Cardiac fibroblast (primary cell): Measurements from ENCODE around the gene HDAC4.

ENCODE experiments used
- DNase-seq, 2 donors: peaks; one replicate each; pipeline versions ENCODE4 v3.0.0 to v3.0.0-alpha.2; 2010; ENCODE audit warnings: low read depth in 2 of 2
- H3K4me3 ChIP-seq, 2 donors: replicated peaks in 1 of 2; 1 replicate in 1 of 2; 2 replicates in 1 of 2; pipeline ENCODE4 v1.5.1; 2011; ENCODE audit warnings: low read depth in 2 of 2, low read length in 2 of 2, mild to moderate bottlenecking in 2 of 2, moderate library complexity in 1 of 2
- TF ChIP-seq, protein P1 (sequence below): IDR thresholded peaks from one replicate; pipeline ENCODE4 v1.5.1; 2011; ENCODE audit warnings: low read depth, mild to moderate bottlenecking, low read length, inconsistent platforms

HDAC4 gene

DNA sequence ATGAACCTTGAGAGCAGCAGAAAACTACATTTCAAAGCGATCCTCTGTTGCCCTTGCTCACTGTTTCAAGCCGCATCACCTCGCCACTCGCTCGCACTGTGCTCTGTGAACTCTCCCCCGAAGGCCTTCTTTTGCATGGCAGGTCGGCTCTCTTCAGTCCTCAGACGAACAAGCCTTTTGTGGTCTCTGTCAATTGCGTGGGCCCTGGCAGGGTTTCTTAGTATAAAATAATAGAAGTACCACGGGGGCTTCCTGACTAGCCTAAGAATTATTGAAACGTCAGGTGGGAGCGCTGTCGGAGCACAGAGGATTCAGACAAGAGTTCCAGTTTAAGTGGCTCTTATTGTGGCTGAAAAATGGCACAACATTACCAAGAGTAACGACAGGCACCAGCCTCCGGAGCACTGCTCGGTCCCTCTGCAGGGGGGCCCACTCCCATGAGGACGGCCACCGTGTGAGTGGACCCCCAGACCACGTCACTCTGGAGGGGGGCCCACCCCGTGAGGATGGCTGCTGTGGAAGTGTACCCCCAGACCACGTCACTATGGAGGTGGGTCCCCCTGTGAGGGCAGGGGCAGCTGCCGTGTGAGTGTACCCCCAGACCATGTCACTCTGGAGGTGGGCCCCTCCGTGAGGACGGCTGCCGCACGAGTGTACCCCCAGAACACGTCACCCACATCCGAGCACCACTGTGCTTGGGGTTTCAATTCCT lies 237.7 kb downstream of the HDAC4 start:
- TF ChIP-seq, protein P1, sequence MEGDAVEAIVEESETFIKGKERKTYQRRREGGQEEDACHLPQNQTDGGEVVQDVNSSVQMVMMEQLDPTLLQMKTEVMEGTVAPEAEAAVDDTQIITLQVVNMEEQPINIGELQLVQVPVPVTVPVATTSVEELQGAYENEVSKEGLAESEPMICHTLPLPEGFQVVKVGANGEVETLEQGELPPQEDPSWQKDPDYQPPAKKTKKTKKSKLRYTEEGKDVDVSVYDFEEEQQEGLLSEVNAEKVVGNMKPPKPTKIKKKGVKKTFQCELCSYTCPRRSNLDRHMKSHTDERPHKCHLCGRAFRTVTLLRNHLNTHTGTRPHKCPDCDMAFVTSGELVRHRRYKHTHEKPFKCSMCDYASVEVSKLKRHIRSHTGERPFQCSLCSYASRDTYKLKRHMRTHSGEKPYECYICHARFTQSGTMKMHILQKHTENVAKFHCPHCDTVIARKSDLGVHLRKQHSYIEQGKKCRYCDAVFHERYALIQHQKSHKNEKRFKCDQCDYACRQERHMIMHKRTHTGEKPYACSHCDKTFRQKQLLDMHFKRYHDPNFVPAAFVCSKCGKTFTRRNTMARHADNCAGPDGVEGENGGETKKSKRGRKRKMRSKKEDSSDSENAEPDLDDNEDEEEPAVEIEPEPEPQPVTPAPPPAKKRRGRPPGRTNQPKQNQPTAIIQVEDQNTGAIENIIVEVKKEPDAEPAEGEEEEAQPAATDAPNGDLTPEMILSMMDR = no peak
- no peak overlapping the region for H3K4me3 ChIP-seq
- DNase-seq = no peak

DNA sequence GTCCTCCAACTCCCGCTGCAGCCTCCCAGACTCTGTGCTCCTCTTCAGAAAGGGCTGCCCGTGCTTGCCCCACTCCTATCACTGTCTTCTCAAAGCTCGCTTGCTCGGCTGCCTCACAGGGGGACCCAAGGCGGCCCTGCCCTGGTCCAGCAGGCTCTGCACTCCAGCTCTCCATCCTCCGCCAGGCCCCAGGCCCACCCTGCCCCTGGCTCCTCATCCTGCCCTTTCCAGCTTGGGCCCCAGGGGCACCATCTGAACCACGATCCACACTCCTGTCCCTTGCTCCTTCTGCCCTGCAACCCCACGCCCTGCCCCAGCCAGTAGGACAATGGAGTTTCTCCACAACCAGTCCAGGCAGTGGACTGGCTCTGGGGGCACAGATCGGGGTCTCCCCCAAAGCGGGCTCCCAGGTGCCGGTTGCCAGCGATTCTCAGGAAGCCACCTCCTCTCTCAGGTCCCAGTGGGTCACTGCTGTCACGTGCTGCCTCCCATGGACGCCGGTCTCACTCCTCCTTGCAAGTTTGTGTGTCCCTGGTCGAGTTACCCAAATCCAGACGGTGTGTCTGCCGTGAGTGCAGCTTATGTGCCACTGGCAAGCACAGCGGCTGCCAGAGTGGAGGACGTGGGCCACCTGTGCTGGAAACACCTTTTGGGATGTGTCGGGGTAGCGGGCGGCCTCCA lies 238.5 kb downstream of the HDAC4 start:
- TF ChIP-seq, protein P1 = no peak
- H3K4me3 ChIP-seq = no peak overlapping the region
- no peak for DNase-seq

DNA sequence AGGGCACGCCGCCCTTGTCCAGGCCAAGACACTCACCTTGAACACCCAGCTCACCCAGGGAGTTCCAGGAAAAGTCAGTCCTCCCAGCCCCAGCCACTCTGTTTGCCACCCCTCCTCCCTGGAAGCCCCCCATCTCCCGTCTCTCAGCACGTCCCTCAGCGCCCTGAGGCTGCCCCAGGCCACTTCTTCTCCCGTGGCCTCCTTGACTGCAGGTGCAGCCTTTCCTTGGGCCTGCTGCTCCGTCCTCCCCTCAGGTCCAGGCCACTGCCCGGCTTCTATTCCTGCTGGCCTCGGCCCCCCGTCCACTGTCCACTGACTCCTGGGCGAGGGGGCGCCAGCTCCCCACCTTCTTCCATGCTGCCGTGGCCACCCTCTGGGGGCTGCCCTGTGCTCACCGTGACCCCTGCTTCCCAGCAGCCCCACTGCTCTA lies 239.1 kb downstream of the HDAC4 start:
- no peak overlapping the region for H3K4me3 ChIP-seq
- no peak for DNase-seq
- TF ChIP-seq, protein P1 = no peak

DNA sequence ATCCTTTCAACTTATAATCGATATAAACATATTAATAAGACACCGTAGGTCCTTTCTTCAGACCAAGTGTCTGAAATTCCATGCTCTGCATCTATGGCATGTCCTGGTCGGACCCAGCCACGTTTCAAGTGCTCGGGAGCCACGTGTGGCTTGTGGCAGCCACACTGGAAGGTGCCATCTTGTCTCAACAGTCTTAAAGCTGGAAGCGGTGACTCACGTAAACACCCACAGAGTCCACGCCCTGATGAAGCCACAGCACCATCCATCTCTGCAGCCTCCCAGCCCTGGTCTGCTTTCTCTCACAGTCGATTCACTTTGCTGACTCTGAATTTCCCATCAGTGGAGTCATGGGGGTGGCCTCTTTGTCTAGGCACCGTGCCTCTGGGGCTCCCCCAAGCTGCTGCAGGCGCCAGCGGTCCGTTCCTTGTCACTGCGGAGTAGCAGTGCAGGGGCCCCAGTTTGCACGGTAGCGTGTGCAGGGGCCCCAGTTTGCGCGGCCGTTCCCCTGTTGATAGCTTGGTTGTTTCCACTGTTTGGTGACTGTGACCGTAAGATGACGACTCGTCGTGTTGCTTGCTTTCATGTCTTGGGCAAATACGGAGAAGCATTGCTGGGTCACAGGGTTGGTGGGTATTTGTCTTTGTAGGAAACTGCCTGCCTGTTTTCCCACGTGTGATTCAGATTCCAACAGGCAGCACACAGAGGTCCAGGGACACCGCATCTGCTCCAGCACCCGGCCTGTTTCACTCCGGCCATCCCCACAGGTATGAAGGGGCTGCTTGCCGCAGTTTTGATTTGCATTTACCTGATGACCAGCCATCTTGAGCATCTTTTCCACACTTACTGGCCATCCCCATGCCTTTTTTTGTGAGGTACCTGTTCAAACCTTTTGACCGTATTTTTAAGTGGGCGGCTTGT lies 240.3 kb downstream of the HDAC4 start:
- TF ChIP-seq, protein P1 = no peak
- no peak for DNase-seq

DNA sequence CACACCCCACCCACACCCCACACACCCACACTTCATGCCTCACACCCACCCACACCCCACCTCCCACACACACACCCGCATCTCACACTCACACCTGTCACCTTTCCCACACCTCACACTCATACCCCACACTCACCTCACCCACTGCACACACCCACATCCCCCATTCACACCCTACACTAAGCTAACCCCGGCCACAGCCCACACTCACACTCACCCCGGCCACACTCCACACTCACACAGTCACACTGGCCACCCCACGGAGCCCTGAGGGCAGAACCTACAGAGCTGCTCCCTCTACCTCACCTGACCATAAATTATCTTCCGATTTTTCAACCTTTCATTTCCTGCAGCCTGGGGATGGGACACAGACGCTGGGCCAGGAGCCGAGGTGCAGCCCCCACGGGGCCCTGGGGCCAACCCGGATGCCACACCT lies 241.3 kb downstream of the HDAC4 start:
- TF ChIP-seq, protein P1 = no peak
- DNase-seq = no peak

More for the DNA sequence above, 240.3 kb downstream of the HDAC4 start:
- H3K4me3 ChIP-seq = no peak overlapping the region

DNA sequence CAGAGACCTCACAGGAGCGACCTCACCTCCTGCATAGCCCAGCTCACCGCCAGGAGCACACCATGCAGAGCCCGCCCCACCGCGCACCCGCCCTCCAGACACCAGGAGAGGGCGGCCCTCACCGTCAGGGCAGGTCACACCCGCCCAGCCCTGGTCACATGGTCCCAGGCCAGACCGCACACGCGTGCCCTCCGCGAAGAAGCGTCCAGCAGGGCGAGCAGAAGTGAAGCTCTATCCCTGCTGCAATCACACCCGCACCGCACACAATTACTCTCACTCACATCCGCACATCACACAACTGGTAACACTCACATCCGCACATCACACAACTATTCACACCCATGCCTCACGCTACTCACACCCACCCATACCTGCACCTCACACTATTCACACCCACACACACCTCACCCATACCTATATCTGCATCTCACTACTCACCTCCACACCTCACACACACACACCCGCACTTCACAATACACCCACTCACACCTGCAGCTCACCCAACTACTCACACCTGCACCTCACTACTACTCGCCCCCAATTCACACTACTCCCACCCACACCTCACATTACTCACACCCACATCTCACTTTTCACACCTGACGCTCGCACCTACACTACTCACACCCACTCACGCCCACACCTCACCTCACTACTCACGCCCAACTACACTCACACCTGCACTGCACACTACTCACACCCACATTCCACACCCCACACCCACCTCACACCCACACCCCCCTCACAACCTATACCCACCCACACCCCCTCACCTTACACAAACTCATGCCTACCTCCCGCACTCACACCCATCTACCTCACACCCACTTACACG lies 242.0 kb downstream of the HDAC4 start:
- TF ChIP-seq, protein P1 = no peak

More for the DNA sequence above, 241.3 kb downstream of the HDAC4 start:
- H3K4me3 ChIP-seq = no peak overlapping the region

More for the DNA sequence above, 242.0 kb downstream of the HDAC4 start:
- DNase-seq = no peak
- no peak overlapping the region for H3K4me3 ChIP-seq
